OCI-LY7 (cell line): ENCODE results near the gene WDR17. TPM values are rescaled to one million over a fixed set of nuclear protein-coding genes. Genes with fewer than 3 reads are reported as not detected.

Source experiments
- BruUV-seq: library from RNA; stranded (reverse); fragments of 400-500 nt; replicated peaks from 2 replicates; lab custom pipeline; 2021; lab: Mats Ljungman, UMichigan
- CTCF ChIA-PET: fragments of 300-600 bp; sonication (Branson Sonifier 250); formaldehyde crosslinking; loops from one replicate; lab custom pipeline; 2022; ENCODE audit warnings: antibody characterized with exemption; ENCODE audit not compliant: unreplicated experiment; lab: Charles Lee
- POLR2A ChIA-PET: fragments of 300-600 bp; sonication (Branson Sonifier 250); formaldehyde crosslinking; loops from one replicate; lab custom pipeline; 2022; ENCODE audit warnings: antibody characterized with exemption; lab: Charles Lee
- DNase-seq: peaks from one replicate; pipeline ENCODE4 v3.0.0-alpha.2; 2015; ENCODE audit warnings: low spot score
- H2AFZ ChIP-seq: fragments of 200-600 bp; sonication (generic), shearing (Covaris generic); 2 replicates; pipeline ENCODE4 v1.6.1; 2014; ENCODE audit warnings: mild to moderate bottlenecking, antibody characterized with exemption, low read length, moderate library complexity
- H3K27ac ChIP-seq: fragments of 200-600 bp; sonication (generic); 2 replicates; pipeline ENCODE4 v1.5.1; 2014; ENCODE audit warnings: mixed run types, low read depth, mild to moderate bottlenecking, moderate library complexity, low read length, inconsistent platforms; ENCODE audit not compliant: poor library complexity, severe bottlenecking
- H3K36me3 ChIP-seq: fragments of 200-600 bp; sonication (generic); 2 replicates; pipeline ENCODE4 v1.6.1; 2014; ENCODE audit warnings: mild to moderate bottlenecking, antibody characterized with exemption, low read length, moderate library complexity, mixed read lengths; ENCODE audit not compliant: insufficient read depth
- H3K4me1 ChIP-seq: fragments of 200-600 bp; sonication (generic); 2 replicates; pipeline ENCODE4 v1.5.1; 2014; ENCODE audit warnings: mild to moderate bottlenecking, low read length; ENCODE audit not compliant: insufficient read depth, poor library complexity, severe bottlenecking
- H3K4me2 ChIP-seq: fragments of 200-600 bp; sonication (generic); 2 replicates; pipeline ENCODE4 v1.6.1; 2014; ENCODE audit warnings: mild to moderate bottlenecking, low read length
- H3K4me3 ChIP-seq: fragments of 200-600 bp; sonication (generic); 2 replicates; pipeline ENCODE4 v1.5.1; 2014; ENCODE audit warnings: mild to moderate bottlenecking, low read depth, low read length; ENCODE audit not compliant: poor library complexity, severe bottlenecking
- H3K79me2 ChIP-seq: fragments of 200-600 bp; sonication (generic); 2 replicates; pipeline ENCODE4 v1.6.1; 2016; ENCODE audit warnings: low read depth, mild to moderate bottlenecking, low read length, moderate library complexity, mixed read lengths; ENCODE audit not compliant: insufficient read depth
- H3K9me2 ChIP-seq: fragments of 200-600 bp; sonication (generic); 2 replicates; pipeline ENCODE4 v1.6.1; 2016; ENCODE audit warnings: mild to moderate bottlenecking, low read length, mixed read lengths; ENCODE audit not compliant: insufficient read depth
- H3K9me3 ChIP-seq: fragments of 200-600 bp; sonication (generic); 2 replicates; pipeline ENCODE4 v1.6.1; 2014; ENCODE audit warnings: mild to moderate bottlenecking, mixed run types, low read length, mixed read lengths
- H4K20me1 ChIP-seq: fragments of 200-600 bp; sonication (generic); 2 replicates; pipeline ENCODE4 v1.6.1; 2014; ENCODE audit warnings: mild to moderate bottlenecking, antibody characterized with exemption, low read length, moderate library complexity, mixed read lengths; ENCODE audit not compliant: insufficient read depth
- CTCF ChIP-seq: fragments of 200-600 bp; sonication (generic); conservative IDR thresholded peaks from 2 replicates; pipeline ENCODE4 v1.5.1; 2014; ENCODE audit warnings: mild to moderate bottlenecking, antibody characterized with exemption, low read length, moderate library complexity, mixed read lengths
- EZH2phosphoT487 ChIP-seq: fragments of 200-600 bp; sonication (generic); IDR thresholded peaks from 2 replicates; pipeline ENCODE4 v1.6.1; 2018; ENCODE audit warnings: low read depth, borderline replicate concordance, mild to moderate bottlenecking, mixed run types, antibody characterized with exemption, low read length, moderate library complexity, mixed read lengths
- intact Hi-C: fragments of 100-400 bp; cut with micrococcal nuclease; formaldehyde crosslinking; loops from one replicate; pipeline ENCODE4 v1.10.0; 2022; ENCODE audit not compliant: unreplicated experiment
- total RNA-seq, 2 experiments: library from RNA; depleted of rRNA in 1 of 2; stranded (reverse); fragments of >200 nt in 1 of 2; shearing (Covaris generic) in 1 of 2; gene quantifications; 2 replicates each; pipeline ENCODE4 v1.2.3, GENCODE V29; 2014 to 2022

WDR17 gene
- total RNA-seq, 2 experiments from 2014 or later = 0.63 to 3.8 TPM

- H3K9me3 ChIP-seq = no peaks in the 10 kb centered on the region
- no peaks in the 10 kb centered on the region for H3K4me1 ChIP-seq
- H3K9me2 ChIP-seq = no peaks in the 10 kb centered on the region
- no peak overlapping the region for H2AFZ ChIP-seq
- no peak overlapping the region for H3K4me3 ChIP-seq
- H3K36me3 ChIP-seq = no peaks in the 10 kb centered on the region
- intact Hi-C loops = no loop called here
- no peak overlapping the region for H3K4me2 ChIP-seq
- H3K79me2 ChIP-seq = no peaks in the 10 kb centered on the region
- BruUV-seq = no TSS peak
- POLR2A ChIA-PET = interaction anchor here (0.7 kb wide), 1 partner anchor 473 kb away, joined by 4 read pairs; no protein-coding TSS in a partner anchor
- TF ChIP-seq EZH2phosphoT487 (no peak), CTCF (no peak)
- CTCF ChIA-PET = no interaction called here
- no peak overlapping the region for H3K27ac ChIP-seq
- DNase-seq = no peak
- H4K20me1 ChIP-seq = no peaks in the 10 kb centered on the region
Observed at GRCh38 chr4:176187624-176188023, 122.0 kb downstream of the WDR17 start.

GRCh38 chr4:176188654-176189053 is 123.0 kb downstream of the WDR17 start:
- Histone ChIP-seq H3K79me2 (no peaks in the 10 kb centered on the region), H4K20me1 (no peaks in the 10 kb centered on the region), H2AFZ (no peak overlapping the region), H3K27ac (no peak overlapping the region), H3K4me2 (no peak overlapping the region), H3K9me3 (no peaks in the 10 kb centered on the region), H3K4me3 (no peak overlapping the region), H3K36me3 (no peaks in the 10 kb centered on the region), H3K9me2 (no peaks in the 10 kb centered on the region), H3K4me1 (no peaks in the 10 kb centered on the region)
- POLR2A ChIA-PET = no interaction called here
- CTCF ChIA-PET = no interaction called here
- TF ChIP-seq CTCF (no peak), EZH2phosphoT487 (no peak)
- no peak for DNase-seq
- BruUV-seq = no TSS peak
- intact Hi-C loops = no loop called here
